ENCODE data around the gene ASB12. TPM values are rescaled to one million over a fixed set of nuclear protein-coding genes. Genes with fewer than 3 reads are reported as not detected.

Gene ASB12
- total and polyA plus RNA-seq, 2 of the 8 experiments (the other 6 are each of a cell fraction or from before 2014, with no cell fraction given), result 1.3 to 1.7 TPM

DNA sequence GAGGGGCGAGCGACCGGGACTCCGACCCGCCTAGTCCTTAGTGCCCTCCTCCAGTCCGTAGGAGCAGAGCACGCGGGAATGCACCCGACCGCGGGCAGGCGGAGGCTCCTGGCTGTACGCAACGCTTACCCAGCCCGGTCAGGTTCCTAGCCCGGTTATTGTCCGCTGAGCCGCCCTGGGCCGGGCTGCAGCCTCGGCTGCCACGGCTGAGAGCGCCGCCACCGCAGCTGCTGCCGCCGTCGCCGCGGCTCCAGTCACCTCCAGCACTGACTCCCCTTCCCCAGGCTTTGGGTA, 25.0 kb downstream of the ASB12 start, which contains the start of gene AMER1 (continued):
- TF ChIP-seq CHD1 (IDR thresholded peaks at IDR 0.05; ENCODE audit: low read depth, low read length), result no peak
- TF ChIP-seq KDM5A (IDR thresholded peaks at IDR 0.05; ENCODE audit: low read length), result no peak
